Coronary artery (tissue), 2 donors: ENCODE results near the gene EDA2R.

Experiments
- DNase-seq: peaks from one replicate; pipeline ENCODE4 v3.0.0-alpha.2; 2017; ENCODE audit warnings: low spot score
- H3K27ac ChIP-seq, 2 donors: fragments of 200-600 bp; sonication (generic); one replicate each; pipeline ENCODE4 v1.5.1; 2016 to 2019
- H3K4me3 ChIP-seq: fragments of 200-600 bp; sonication (generic); 2 replicates; pipeline ENCODE4 v1.5.1; 2016; ENCODE audit warnings: mild to moderate bottlenecking, moderate library complexity
- CTCF ChIP-seq: fragments of 200-600 bp; sonication (generic); IDR thresholded peaks from one replicate; pipeline ENCODE4 v1.5.1; 2019; ENCODE audit warnings: antibody characterized with exemption

The EDA2R gene

DNA sequence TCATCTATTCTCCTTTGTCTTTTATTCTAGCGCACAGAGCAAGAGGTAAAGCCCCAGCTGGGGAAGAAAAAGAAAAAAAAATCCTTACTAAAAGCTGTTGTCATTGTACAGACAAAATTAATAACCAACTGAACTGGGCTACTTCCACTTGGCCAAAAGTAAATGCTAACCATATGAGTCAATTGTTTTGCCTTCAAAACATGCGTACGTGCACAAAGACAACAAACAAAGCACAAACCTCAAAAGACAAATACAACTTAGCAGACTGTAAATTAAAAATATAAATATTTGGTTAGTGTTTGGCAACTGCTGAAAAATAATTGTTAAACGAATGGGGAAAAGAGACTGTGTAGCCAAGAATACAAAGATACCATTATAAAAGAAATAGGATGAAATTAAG, 5.9 kb downstream of the EDA2R start:
- Histone ChIP-seq H3K27ac (no peak overlapping the region), H3K4me3 (no peak overlapping the region)
- no peak for DNase-seq
- TF ChIP-seq CTCF: no peak

GRCh38 chrX:66632473-66632872, 6.4 kb downstream of the EDA2R start:
- Histone ChIP-seq H3K4me3 (no peak overlapping the region), H3K27ac (no peak overlapping the region)
- TF ChIP-seq CTCF: no peak
- DNase-seq: no peak

GRCh38 chrX:66625525-66625924, 13.4 kb downstream of the EDA2R start:
- Histone ChIP-seq H3K27ac (no peak overlapping the region), H3K4me3 (no peak overlapping the region)
- DNase-seq: no peak
- no peak for TF ChIP-seq CTCF

- no peak for TF ChIP-seq CTCF
Measured at GRCh38 chrX:66622209-66622608, 16.7 kb downstream of the EDA2R start.

DNA sequence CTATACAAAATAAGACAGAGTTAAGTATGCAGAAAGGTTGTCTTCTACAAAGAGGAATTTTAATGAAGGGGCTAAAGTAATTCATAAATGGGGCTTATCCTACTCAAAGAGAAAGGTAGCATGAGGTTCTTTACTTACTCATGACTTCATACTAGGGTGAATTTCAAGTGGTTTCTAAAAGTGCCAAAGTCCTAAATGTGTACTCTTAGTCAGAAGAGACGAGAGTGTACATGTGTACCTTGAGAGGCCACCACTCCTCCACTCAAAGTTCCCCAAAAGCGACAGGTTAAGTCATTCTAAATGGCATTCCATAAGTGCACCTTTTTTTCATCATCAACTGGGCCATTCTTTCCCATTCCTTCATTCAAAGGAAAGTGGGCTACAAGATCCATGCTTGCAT, 21.9 kb downstream of the EDA2R start:
- DNase-seq: no peak
- no peak overlapping the region for H3K27ac ChIP-seq
- H3K4me3 ChIP-seq: no peak overlapping the region
- no peak for TF ChIP-seq CTCF

More at GRCh38 chrX:66622209-66622608, 16.7 kb downstream of the EDA2R start:
- no peak for DNase-seq
- Histone ChIP-seq H3K4me3 (no peak overlapping the region), H3K27ac (no peak overlapping the region)

DNA sequence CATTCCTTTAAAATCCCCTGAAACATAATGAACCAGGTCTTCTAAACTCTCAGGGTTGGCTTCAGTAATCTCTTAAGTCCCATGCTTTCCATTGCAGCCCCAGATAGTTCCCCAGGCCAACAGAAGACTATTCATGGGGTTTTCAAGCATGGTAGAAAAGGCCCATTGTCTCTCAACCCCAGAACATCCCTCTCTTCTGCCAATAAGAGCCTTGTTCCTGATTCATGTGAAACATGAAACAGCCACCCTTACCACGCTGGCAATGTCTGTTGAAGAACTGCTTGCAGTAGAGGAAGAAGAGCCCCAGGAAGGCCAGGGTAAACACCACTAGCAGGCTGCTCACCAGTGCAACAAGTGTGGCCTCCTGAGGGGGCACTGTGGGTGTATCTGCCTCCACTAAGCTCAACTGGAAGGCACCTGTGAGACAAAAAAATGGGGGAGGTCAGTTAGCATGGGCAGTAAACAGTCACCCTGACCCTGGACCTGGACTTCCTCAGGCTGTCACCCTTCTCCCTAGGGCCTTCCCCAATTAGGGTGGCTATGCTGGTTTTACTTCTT, 36.4 kb downstream of the EDA2R start:
- DNase-seq: no peak
- Histone ChIP-seq H3K4me3 (no peak overlapping the region), H3K27ac (no peak overlapping the region)
- TF ChIP-seq CTCF: no peak

DNA sequence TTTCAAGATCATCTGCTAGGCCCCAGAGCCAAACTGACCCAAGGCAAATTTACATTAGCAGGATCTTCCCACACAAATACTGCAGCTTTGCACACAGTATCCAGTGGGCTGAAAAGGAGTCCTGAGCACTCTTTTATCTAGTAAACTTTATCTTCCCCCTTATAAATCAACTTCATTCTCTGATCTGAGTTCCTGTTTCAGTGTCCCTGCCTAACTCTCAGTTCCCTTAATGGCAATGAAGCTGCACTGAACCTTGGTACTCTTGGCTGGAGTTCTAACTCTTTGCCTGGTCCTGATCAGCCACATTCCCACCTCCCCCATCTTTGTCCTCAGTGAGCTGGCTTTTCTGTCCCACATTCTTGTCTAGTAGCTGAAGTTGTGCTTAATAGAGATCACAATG, 37.4 kb downstream of the EDA2R start:
- H3K27ac ChIP-seq: no peak overlapping the region
- DNase-seq: no peak
- no peak for TF ChIP-seq CTCF
- no peak overlapping the region for H3K4me3 ChIP-seq
